HL-60 (cell line): ENCODE data around the gene BAG2.

Experiments
- DNase-seq, 2 experiments: peaks; one replicate each; pipeline ENCODE4 v3.0.0-alpha.2; 2010 to 2020; ENCODE audit warnings: low read depth in 1 of 2, low spot score in 1 of 2
- H3K27ac ChIP-seq: fragments of 250-450 bp; sonication (Bioruptor Pico); replicated peaks from 2 replicates; pipeline ENCODE4 v1.5.1; 2020; ENCODE audit warnings: mild to moderate bottlenecking, moderate library complexity
- H3K27me3 ChIP-seq: fragments of 250-450 bp; sonication (Bioruptor Pico); 2 replicates; pipeline ENCODE4 v1.5.1; 2021; ENCODE audit warnings: mild to moderate bottlenecking, moderate library complexity; ENCODE audit not compliant: insufficient read depth, poor library complexity, severe bottlenecking
- H3K4me3 ChIP-seq: replicated peaks from 2 replicates; pipeline ENCODE4 v1.5.1; 2011; ENCODE audit warnings: mild to moderate bottlenecking, control low read depth, low read length; ENCODE audit not compliant: insufficient read depth
- CTCF ChIP-seq: IDR thresholded peaks from one replicate; pipeline ENCODE4 v1.5.1; 2011; ENCODE audit warnings: low read length, control low read depth, inconsistent platforms; ENCODE audit not compliant: insufficient read depth
- GABPA ChIP-seq: IDR thresholded peaks from 2 replicates; pipeline ENCODE4 v1.6.1; 2012; ENCODE audit warnings: low read depth
- POLR2AphosphoS5 ChIP-seq: IDR thresholded peaks from 2 replicates; pipeline ENCODE4 v1.6.1; 2012; ENCODE audit warnings: low read depth
- REST ChIP-seq: IDR thresholded peaks from 2 replicates; pipeline ENCODE4 v1.6.1; 2012; ENCODE audit warnings: low read depth; ENCODE audit not compliant: insufficient replicate concordance
- SPI1 ChIP-seq: IDR thresholded peaks from 2 replicates; pipeline ENCODE4 v1.6.1; 2012; ENCODE audit warnings: low read depth, mild to moderate bottlenecking, borderline replicate concordance

BAG2 gene

DNA sequence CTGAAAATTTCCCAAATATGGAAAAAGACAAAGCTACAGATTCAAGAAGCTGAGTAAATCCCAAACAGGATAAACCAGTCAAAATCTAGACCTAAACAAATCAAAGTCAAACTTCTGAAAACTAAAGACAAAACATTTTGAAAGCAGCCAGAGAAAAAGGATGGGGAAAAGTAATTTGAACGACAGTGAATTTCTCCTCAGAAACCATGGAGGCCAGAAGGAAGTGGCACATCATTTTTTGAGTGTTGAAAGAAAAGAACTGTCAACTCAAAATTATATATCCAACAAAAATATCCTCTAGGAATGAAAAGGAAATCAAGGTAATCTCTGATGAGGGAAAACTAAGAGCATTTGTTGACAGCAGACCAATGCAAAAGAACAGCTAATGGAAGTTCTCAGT, 43.1 kb downstream of the BAG2 start:
- no peak overlapping the region for H3K27ac ChIP-seq
- TF ChIP-seq SPI1 (no peak), REST (no peak), POLR2AphosphoS5 (no peak), CTCF (no peak), GABPA (no peak)
- H3K4me3 ChIP-seq, result no peak overlapping the region
- no peak for DNase-seq
- no peaks in the 10 kb centered on the region for H3K27me3 ChIP-seq

DNA sequence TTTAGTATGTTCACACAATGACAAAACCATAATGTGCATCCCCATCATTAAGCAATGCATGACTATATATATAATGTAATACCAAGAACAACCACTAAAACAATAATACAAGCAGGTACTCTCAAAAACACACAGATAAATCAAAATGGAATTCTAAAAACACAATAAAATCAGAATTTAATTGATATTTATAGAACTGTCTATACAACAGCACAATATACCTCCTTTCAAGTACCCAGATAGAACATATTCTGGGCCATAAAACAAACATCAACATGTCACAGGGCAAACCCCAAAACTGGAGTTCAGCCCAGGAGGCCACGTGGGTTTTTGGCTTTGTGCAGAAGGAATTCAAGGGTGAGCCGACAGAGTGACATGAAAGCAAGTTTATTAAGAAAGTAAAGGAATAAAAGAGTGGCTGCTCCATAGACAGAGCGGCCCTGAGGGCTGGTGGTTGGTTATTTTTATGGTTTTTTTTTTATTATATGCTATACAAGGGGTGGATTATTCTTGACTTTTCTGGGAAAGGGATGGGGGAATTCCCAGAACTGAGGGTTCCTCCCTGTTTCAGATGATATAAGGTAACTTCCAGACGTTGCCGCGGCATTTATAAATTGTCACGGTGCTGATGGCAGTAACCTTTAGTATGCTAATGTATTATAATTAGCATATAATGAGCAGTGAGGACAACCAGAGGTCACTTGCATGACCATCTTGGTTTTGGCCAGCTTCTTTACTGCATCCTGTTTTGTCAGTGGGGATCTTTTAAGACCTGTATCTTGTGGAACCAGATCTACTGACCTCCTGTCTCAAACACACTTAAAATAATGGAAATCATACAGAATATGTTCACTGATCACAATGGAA, 44.3 kb downstream of the BAG2 start:
- Histone ChIP-seq H3K4me3 (no peak overlapping the region), H3K27ac (no peak overlapping the region), H3K27me3 (no peaks in the 10 kb centered on the region)
- TF ChIP-seq SPI1 (no peak), POLR2AphosphoS5 (no peak), REST (no peak), GABPA (no peak), CTCF (no peak)
- no peak for DNase-seq

GRCh38 chr6:57217270-57217669, 45.1 kb downstream of the BAG2 start:
- no peak overlapping the region for H3K27ac ChIP-seq
- no peaks in the 10 kb centered on the region for H3K27me3 ChIP-seq
- DNase-seq, result no peak
- H3K4me3 ChIP-seq, result no peak overlapping the region
- TF ChIP-seq GABPA, result no peak
- TF ChIP-seq POLR2AphosphoS5, result no peak

- H3K27ac ChIP-seq, result no peak overlapping the region
- DNase-seq, result no peak
- no peak overlapping the region for H3K4me3 ChIP-seq
- TF ChIP-seq CTCF (no peak), REST (no peak), GABPA (no peak)
- H3K27me3 ChIP-seq, result no peaks in the 10 kb centered on the region
Observed at GRCh38 chr6:57220083-57220703, 48.1 kb downstream of the BAG2 start.
